HepG2 (cell line): ENCODE measurements around the gene SGPP2. TPM values are rescaled to one million over a fixed set of nuclear protein-coding genes. Genes with fewer than 3 reads are reported as not detected.

ENCODE experiments used
- ATAC-seq: fragments of 200-7000 bp; cut with Tn5 transposase; 3 replicates; pipeline ENCODE4 v1.9.1; 2020; ENCODE audit warnings: mild to moderate bottlenecking, moderate library complexity
- BruUV-seq: library from RNA; stranded (reverse); fragments of 400-500 nt; replicated peaks from 2 replicates; lab custom pipeline; 2021; lab: Mats Ljungman, UMichigan
- CTCF ChIA-PET: fragments of 300-600 bp; formaldehyde crosslinking; extraction: SDS; loops from one replicate; lab custom pipeline; 2021; ENCODE audit warnings: low total read pairs, inconsistent platforms, low intra/inter-chr PET ratio; lab: Yijun Ruan, JAX
- POLR2A ChIA-PET: fragments of 350-600 bp; sonication (Branson Sonifier 250); formaldehyde crosslinking; loops from one replicate; lab custom pipeline; 2020; ENCODE audit warnings: antibody characterized with exemption, inconsistent platforms; lab: Yijun Ruan, JAX
- DNase-seq: peaks from one replicate; pipeline ENCODE4 v3.0.0-alpha.2; 2015; ENCODE audit warnings: low spot score
- FAIRE-seq: peaks from 3 replicates; lab custom pipeline; 2011; peaks lifted over from hg19 to GRCh38; lab: Jason Lieb, UNC
- H2AFZ ChIP-seq: one replicate; pipeline ENCODE4 v1.6.1; 2011; ENCODE audit warnings: low read length, inconsistent platforms
- H3K27ac ChIP-seq: fragments of 300-600 bp; 3 replicates; pipeline ENCODE4 v1.8.0; 2011; ENCODE audit warnings: mixed run types, mild to moderate bottlenecking, mixed read lengths, low read length, inconsistent platforms; ENCODE audit not compliant: insufficient read depth; ENCODE audit errors: extremely low read length
- H3K27me3 ChIP-seq, 2 experiments: fragments of 200-600 bp in 1 of 2; 2 replicates in 1 of 2; 3 replicates in 1 of 2; pipeline versions ENCODE4 v1.6.0 to v1.8.0; 2011; ENCODE audit warnings: low read length in 2 of 2, mild to moderate bottlenecking in 2 of 2, moderate library complexity in 2 of 2, inconsistent platforms in 1 of 2; ENCODE audit not compliant: insufficient read depth in 2 of 2, control insufficient read depth in 1 of 2
- H3K36me3 ChIP-seq, 2 experiments: fragments of 200-600 bp in 1 of 2; replicated peaks in 1 of 2; 2 replicates in 1 of 2; 3 replicates in 1 of 2; pipeline versions ENCODE4 v1.5.1 to v1.8.0; 2011; ENCODE audit warnings: low read length in 2 of 2, inconsistent platforms in 1 of 2; ENCODE audit not compliant: insufficient read depth in 2 of 2, control insufficient read depth in 1 of 2
- H3K4me1 ChIP-seq: 2 replicates; pipeline ENCODE4 v1.5.1; 2012; ENCODE audit warnings: low read length, inconsistent platforms; ENCODE audit not compliant: insufficient read depth
- H3K4me2 ChIP-seq: 2 replicates; pipeline ENCODE4 v1.6.0; 2011; ENCODE audit warnings: low read depth, low read length, inconsistent platforms
- H3K4me3 ChIP-seq, 3 experiments: fragments of 200-600 bp in 1 of 3; sonication (generic), shearing (Covaris generic) in 1 of 3; replicated peaks in 1 of 3; 2 replicates each; pipeline ENCODE4 v1.5.1; 2011 to 2016; ENCODE audit warnings: low read length in 3 of 3, inconsistent platforms in 2 of 3, low read depth in 2 of 3, mild to moderate bottlenecking in 2 of 3, control low read depth in 1 of 3, mixed read lengths in 1 of 3; ENCODE audit not compliant: insufficient read depth in 1 of 3
- H3K79me2 ChIP-seq: one replicate; pipeline ENCODE4 v1.6.1; 2011; ENCODE audit warnings: low read length, inconsistent platforms; ENCODE audit not compliant: insufficient read depth
- H3K9ac ChIP-seq: 2 replicates; pipeline ENCODE4 v1.6.0; 2011; ENCODE audit warnings: mild to moderate bottlenecking, low read depth, low read length, inconsistent platforms; ENCODE audit not compliant: insufficient read depth
- H3K9me3 ChIP-seq: 2 replicates; pipeline ENCODE4 v1.5.1; 2012; ENCODE audit warnings: mild to moderate bottlenecking, low read length
- H4K20me1 ChIP-seq: 2 replicates; pipeline ENCODE4 v1.6.0; 2011; ENCODE audit warnings: inconsistent platforms, mild to moderate bottlenecking, low read length, moderate library complexity; ENCODE audit not compliant: insufficient read depth
- AHDC1 ChIP-seq: sonication (generic); formaldehyde crosslinking; IDR thresholded peaks from 2 replicates; pipeline ENCODE4 v1.5.1; 2020; ENCODE audit warnings: mild to moderate bottlenecking, missing genetic modification reagents, borderline replicate concordance
- ATAD3A ChIP-seq: sonication (generic); formaldehyde crosslinking; IDR thresholded peaks from 2 replicates; pipeline ENCODE4 v1.4.0; 2020; ENCODE audit warnings: missing genetic modification reagents
- E2F2 ChIP-seq: sonication (generic); formaldehyde crosslinking; IDR thresholded peaks from 2 replicates; pipeline ENCODE4 v1.4.0; 2020; ENCODE audit warnings: missing genetic modification reagents, borderline replicate concordance
- SYNCRIP ChIP-seq: fragments of 200-400 bp; formaldehyde crosslinking; IDR thresholded peaks from 2 replicates; pipeline ENCODE4 v1.6.1; 2018; ENCODE audit warnings: mild to moderate bottlenecking, low read depth, low read length; ENCODE audit not compliant: insufficient read depth
- WGBS: methylation state at CpG from one replicate; pipeline ENCODE4 v1.1.6; 2017; ENCODE audit warnings: low lambda C conversion rate; 5-methylcytosine and 5-hydroxymethylcytosine counted together
- in situ Hi-C: cut with HindIII; loops from 2 replicates; pipeline ENCODE4 v1.10.0; 2017; ENCODE audit warnings: low pct_unique_long_range_greater_than_20kb; ENCODE audit not compliant: extremely low pct_ligation_motif_present
- intact Hi-C: fragments of 100-400 bp; cut with micrococcal nuclease; formaldehyde crosslinking; loops from one replicate; pipeline ENCODE4 v1.10.0; 2022; ENCODE audit not compliant: unreplicated experiment
- polyA plus RNA-seq, 8 experiments: library from polyadenylated mRNA; depleted of rRNA in 3 of 8; stranded (reverse) in 7 of 8; unstranded in 1 of 8; fragments of >200 nt; fragmentation: Illumina TruSeq in 4 of 8; extraction: Trizol in 4 of 8; gene quantifications; 2 replicates each; pipeline versions ENCODE4 v1.2.1 to v1.2.3, GENCODE V29; 2011 to 2016; ENCODE audit warnings: low read depth in 4 of 8, missing spikeins in 1 of 8, mixed read lengths in 1 of 8; ENCODE audit not compliant: insufficient read depth in 1 of 8
- total RNA-seq, 5 experiments: library from RNA; depleted of rRNA; stranded (reverse); fragments of >200 nt; fragmentation: Illumina TruSeq; extraction: Trizol; gene quantifications; 2 replicates each; pipeline ENCODE4 v1.2.3, GENCODE V29; 2016; ENCODE audit warnings: low read depth in 1 of 5
- TF ChIP-seq, protein P1 (sequence below): sonication (generic); formaldehyde crosslinking; IDR thresholded peaks from 2 replicates; pipeline ENCODE4 v1.4.0; 2020; ENCODE audit warnings: mild to moderate bottlenecking, missing genetic modification reagents
- TF ChIP-seq, protein P2 (sequence below): sonication (generic); formaldehyde crosslinking; IDR thresholded peaks from 2 replicates; pipeline ENCODE4 v1.4.0; 2020; ENCODE audit warnings: missing genetic modification reagents
- TF ChIP-seq, protein P3 (sequence below): sonication (generic); formaldehyde crosslinking; IDR thresholded peaks from 2 replicates; pipeline ENCODE4 v1.4.0; 2020; ENCODE audit warnings: missing genetic modification reagents
- TF ChIP-seq, protein P4 (sequence below): sonication (generic); formaldehyde crosslinking; IDR thresholded peaks from 2 replicates; pipeline ENCODE4 v1.8.1; 2023; ENCODE audit warnings: missing genetic modification reagents, mild to moderate bottlenecking, borderline replicate concordance

SGPP2 gene
- total and polyA plus RNA-seq, 2 of the 13 experiments (the other 11 are each of a cell fraction or from before 2014, with no cell fraction given), result not detected

GRCh38 chr2:222470802-222471468 lies 46.6 kb downstream of the SGPP2 start:
- H3K27me3 ChIP-seq, result 0 out of 5 replicates have a peak, but pooled peaks cover 0 to 4% of the 10 kb centered on the region in 2 experiments
- H3K4me1 ChIP-seq, result no peaks in the 10 kb centered on the region
- no peaks in the 10 kb centered on the region for H3K79me2 ChIP-seq
- H3K36me3 ChIP-seq, result no peaks in the 10 kb centered on the region
- no peak overlapping the region for H2AFZ ChIP-seq
- no peak overlapping the region for H3K4me3 ChIP-seq
- 22% methylated on average over 5 of the region's 5 CpGs for WGBS
- ChIA-PET POLR2A (no interaction called here), CTCF (no interaction called here)
- H3K9ac ChIP-seq, result no peak overlapping the region
- H3K9me3 ChIP-seq, result no peaks in the 10 kb centered on the region
- H4K20me1 ChIP-seq, result no peaks in the 10 kb centered on the region
- no peak for ATAC-seq
- in situ Hi-C loops, result no loop called here
- no peak overlapping the region for H3K4me2 ChIP-seq
- DNase-seq, result no peak
- intact Hi-C loops, result no loop called here
- BruUV-seq, result no TSS peak
- H3K27ac ChIP-seq, result no peak overlapping the region
- no peak for FAIRE-seq
- TF ChIP-seq, protein P1, sequence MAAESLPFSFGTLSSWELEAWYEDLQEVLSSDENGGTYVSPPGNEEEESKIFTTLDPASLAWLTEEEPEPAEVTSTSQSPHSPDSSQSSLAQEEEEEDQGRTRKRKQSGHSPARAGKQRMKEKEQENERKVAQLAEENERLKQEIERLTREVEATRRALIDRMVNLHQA (CRISPR knock-in tag), result no peak
- TF ChIP-seq AHDC1 (no peak), ATAD3A (CRISPR knock-in tag) (no peak), SYNCRIP (no peak), E2F2 (CRISPR knock-in tag) (no peak)
- TF ChIP-seq, protein P2, sequence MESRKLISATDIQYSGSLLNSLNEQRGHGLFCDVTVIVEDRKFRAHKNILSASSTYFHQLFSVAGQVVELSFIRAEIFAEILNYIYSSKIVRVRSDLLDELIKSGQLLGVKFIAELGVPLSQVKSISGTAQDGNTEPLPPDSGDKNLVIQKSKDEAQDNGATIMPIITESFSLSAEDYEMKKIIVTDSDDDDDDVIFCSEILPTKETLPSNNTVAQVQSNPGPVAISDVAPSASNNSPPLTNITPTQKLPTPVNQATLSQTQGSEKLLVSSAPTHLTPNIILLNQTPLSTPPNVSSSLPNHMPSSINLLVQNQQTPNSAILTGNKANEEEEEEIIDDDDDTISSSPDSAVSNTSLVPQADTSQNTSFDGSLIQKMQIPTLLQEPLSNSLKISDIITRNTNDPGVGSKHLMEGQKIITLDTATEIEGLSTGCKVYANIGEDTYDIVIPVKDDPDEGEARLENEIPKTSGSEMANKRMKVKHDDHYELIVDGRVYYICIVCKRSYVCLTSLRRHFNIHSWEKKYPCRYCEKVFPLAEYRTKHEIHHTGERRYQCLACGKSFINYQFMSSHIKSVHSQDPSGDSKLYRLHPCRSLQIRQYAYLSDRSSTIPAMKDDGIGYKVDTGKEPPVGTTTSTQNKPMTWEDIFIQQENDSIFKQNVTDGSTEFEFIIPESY (CRISPR knock-in tag), result no peak
- TF ChIP-seq, protein P3, sequence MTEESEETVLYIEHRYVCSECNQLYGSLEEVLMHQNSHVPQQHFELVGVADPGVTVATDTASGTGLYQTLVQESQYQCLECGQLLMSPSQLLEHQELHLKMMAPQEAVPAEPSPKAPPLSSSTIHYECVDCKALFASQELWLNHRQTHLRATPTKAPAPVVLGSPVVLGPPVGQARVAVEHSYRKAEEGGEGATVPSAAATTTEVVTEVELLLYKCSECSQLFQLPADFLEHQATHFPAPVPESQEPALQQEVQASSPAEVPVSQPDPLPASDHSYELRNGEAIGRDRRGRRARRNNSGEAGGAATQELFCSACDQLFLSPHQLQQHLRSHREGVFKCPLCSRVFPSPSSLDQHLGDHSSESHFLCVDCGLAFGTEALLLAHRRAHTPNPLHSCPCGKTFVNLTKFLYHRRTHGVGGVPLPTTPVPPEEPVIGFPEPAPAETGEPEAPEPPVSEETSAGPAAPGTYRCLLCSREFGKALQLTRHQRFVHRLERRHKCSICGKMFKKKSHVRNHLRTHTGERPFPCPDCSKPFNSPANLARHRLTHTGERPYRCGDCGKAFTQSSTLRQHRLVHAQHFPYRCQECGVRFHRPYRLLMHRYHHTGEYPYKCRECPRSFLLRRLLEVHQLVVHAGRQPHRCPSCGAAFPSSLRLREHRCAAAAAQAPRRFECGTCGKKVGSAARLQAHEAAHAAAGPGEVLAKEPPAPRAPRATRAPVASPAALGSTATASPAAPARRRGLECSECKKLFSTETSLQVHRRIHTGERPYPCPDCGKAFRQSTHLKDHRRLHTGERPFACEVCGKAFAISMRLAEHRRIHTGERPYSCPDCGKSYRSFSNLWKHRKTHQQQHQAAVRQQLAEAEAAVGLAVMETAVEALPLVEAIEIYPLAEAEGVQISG, result no peak
- TF ChIP-seq, protein P4, sequence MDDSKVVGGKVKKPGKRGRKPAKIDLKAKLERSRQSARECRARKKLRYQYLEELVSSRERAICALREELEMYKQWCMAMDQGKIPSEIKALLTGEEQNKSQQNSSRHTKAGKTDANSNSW (CRISPR knock-in tag), result no peak
